GM12891 (cell line): ENCODE measurements around the gene FOLH1.
"Not testable (repeated sequence)": the region's sequence is repeated elsewhere in the genome, so short reads cannot be mapped to it uniquely, and the experiment has no call there.

Source experiments
- DNase-seq: peaks from one replicate; pipeline ENCODE4 v3.0.0; 2011; ENCODE audit warnings: low spot score; ENCODE audit not compliant: insufficient read length
- FAIRE-seq: peaks from 2 replicates; lab custom pipeline; 2011; peaks lifted over from hg19 to GRCh38; lab: Jason Lieb, UNC
- POLR2A ChIP-seq: IDR thresholded peaks from 2 replicates; pipeline ENCODE4 v1.6.1; 2011; ENCODE audit warnings: low read depth, low read length, control low read depth
- SPI1 ChIP-seq: IDR thresholded peaks from 2 replicates; pipeline ENCODE4 v1.6.1; 2011; ENCODE audit warnings: low read depth, low read length, control low read depth
- TAF1 ChIP-seq: IDR thresholded peaks from 2 replicates; pipeline ENCODE4 v1.6.1; 2011; ENCODE audit warnings: low read depth, low read length, control low read depth

The FOLH1 gene

DNA sequence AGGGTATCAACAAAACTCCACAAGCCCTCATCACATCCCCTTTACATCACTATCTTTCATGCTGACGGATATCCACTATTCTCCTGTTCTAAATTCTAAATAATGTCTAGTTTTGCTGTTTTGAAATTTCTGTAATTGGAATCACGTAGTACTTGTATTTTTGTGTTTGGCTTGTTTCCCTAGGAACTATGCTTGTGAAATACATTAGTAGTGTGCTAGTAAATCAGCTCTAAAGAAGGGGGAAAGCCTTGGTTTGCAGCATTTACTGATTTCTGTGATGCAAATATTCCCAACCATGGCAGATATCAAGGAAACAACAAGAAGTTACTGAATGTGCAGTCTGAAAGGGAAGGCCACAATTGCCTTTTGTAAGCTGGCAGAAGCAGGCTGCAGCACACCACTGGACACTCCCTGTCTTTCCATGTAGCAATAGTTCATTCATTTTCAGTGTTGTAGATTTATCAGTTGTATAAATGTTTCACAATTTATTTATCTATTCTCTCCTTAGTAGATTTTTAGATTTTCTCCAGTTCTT, 4.7 kb upstream of the FOLH1 start:
- TF ChIP-seq TAF1 = no peak
- no peak for DNase-seq
- FAIRE-seq = no peak

DNA sequence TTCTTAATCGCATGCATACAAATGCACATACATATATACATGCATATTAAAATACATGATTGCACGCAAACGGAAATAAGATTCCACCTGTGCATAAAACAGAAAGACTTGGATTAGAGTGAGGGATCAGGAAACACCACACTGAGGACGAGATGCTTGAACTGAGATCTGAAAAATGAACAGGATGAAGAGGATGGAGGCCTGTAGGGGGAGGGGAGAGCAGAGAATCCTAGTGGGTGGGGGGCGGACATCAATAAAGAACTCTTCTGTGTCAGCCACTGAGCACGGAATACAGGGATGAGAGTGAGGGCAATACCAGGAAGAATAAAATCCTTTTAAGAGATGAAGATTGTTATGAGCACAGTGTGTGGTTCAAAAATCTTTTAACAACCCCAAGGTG, 1.4 kb downstream of the FOLH1 start:
- not testable (repeated sequence) for FAIRE-seq

DNA sequence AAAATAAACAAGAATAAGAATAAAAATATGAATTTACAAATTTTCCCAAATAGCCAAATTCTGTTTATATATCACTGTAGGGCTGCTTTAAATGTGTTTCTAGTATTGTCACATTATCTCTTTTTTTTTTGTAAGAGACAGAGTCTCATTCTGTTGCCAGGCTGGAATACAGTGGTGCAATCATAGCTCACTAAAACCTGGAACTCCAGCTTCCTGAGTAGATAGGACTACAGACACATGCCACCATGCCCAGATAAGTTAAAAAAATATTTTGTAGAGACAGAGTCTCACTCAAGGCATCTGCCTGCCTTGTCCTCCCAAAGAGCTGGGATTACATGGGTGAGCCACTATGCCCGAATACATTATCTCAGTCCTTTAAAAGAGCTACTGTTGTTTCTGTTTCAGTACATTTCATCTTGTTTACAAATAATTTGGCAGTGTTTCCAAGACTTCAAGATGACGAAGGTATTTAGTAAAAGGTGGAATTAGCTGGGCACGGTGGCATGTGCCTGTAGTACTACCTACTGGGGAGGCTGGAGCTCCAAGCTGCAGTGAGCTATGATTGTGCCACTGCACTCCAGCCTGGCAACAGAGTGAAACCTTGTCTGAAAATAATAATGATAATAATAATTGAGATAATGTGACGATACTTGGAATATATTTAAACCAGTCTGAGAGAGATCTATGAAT, 6.0 kb downstream of the FOLH1 start:
- TF ChIP-seq POLR2A (no peak), SPI1 (no peak)
- no peak for DNase-seq
- no peak for FAIRE-seq

More for the DNA sequence above, 1.4 kb downstream of the FOLH1 start:
- DNase-seq = not testable (repeated sequence)

DNA sequence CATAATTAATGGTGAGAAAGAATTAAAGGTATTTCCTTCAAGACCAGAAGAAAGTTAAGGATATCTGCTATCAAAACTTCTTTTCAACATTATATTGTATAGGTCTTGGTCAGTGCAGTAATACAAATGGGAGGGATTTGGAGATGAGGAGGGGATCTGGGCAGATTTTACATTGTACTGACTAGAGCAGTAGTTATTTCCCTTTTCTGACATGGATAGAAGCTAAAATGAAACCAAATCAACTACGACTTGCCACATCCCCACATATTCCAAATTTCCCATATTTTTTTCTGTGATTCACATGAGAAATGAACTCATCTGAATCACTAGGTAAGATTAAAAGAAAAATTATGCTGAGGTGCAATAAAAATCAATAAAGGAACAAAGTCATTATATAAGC, 11.6 kb downstream of the FOLH1 start:
- DNase-seq, FAIRE-seq: not testable (repeated sequence)

DNA sequence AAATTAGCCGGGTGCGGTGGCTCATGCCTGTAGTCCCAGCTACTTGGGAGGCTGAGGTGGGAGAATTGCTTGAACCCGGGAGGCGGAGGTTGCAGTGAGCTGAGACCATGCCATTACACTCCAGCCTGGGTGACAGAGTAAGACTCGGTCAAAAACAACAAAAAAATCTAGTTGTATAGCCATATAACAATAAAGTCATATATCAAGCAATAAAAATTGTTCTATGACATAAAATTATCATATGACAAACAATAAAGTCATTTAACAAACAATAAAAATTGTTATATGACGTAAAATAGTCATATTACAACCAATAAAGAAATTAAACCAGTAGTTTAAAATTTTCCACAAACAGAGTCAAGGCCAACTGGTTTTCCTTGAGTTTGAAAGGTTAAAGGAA, 12.4 kb downstream of the FOLH1 start:
- DNase-seq, FAIRE-seq: not testable (repeated sequence)

DNA sequence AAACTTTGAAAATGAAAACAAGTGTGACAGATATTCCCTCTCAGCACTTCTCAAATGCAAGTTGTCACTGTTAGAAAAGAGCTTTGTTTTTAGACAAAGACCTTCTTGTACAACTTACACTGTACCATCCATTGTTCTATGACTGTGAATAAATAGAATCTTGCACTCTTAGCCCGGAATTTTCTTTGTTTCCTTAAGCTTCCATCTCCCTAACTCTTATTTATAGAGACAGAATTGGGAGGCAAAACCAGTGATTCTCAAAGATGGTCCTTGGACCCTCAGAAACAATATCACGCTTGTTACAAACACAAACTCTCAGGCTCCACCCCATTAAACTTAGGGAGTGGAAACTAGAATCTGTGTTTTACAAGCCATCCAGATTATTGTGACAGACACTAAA, 18.1 kb downstream of the FOLH1 start:
- not testable (repeated sequence) for DNase-seq, FAIRE-seq

DNA sequence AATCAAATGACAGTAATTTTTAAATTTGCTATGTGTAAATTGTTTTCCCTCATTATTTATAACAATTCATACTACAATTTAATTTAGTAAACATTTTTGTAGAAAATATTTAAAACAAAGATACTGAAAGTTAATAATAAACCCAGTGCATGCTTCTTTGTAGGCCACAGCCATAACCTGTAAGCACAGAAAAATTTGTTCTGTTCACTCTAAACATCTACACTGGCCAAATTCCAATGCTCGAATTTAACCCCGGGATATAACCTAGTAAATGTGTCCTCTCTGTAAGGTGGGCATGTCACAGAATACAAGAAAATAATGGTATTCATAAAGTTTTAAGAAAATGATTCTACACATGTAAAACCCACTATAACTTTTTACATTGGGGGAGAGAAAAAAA, 22.2 kb downstream of the FOLH1 start:
- not testable (repeated sequence) for FAIRE-seq, DNase-seq

DNA sequence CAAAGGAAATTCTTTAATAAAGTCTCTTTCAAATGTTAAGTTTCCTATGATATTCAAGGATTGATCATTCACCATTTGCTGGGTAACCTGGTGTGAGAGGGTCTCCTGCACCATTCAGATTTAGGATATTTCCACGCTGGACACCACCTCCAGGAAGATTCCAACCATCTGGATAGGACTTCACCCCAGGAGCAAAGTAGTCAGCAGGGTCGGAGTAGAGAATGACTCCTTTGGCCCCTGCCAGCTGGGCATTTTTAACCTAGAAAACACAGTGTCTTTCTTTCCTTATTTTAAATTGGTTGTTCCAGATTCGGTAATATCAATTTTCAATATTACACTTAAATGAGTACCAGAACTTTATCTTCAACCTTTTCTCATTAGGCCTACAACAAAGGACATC, 22.8 kb downstream of the FOLH1 start:
- not testable (repeated sequence) for DNase-seq, FAIRE-seq

DNA sequence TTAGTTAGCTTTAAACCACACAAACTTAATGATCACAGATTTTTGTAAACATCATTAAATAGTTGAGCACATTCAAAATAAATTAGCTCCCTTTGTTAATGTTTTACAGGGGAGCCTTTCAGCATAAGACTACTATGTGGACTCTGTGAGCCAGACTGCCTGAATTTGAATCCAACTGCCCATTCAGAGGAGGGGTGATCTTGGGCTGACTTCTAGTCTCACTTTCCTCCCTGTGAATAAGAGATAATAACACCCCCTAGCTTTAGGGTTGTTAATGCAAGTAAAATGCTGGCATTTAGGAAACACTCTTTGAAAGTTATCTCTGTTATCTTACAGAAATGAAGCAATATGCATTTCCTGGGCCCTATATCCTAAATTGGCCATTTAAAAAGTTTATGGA, 23.6 kb downstream of the FOLH1 start:
- FAIRE-seq, DNase-seq: not testable (repeated sequence)

DNA sequence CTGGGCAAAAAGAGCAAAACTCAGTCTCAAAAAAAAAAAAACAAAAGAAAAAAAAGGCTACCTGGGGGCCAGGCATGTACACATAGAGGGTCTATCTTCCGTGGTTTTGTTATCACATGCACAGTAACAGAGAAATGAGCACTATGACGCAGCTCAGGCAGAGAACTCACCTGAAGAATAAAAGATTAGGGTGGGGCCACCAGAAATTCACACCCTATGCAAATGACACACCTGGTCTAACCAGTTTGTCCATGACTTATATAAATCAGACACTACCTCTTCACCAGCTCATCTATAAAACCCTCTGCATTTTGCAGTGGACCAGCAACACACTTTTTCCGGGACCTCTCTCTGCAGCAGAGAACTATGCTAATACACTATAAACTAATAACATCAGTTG, 30.5 kb downstream of the FOLH1 start:
- DNase-seq, FAIRE-seq: not testable (repeated sequence)

DNA sequence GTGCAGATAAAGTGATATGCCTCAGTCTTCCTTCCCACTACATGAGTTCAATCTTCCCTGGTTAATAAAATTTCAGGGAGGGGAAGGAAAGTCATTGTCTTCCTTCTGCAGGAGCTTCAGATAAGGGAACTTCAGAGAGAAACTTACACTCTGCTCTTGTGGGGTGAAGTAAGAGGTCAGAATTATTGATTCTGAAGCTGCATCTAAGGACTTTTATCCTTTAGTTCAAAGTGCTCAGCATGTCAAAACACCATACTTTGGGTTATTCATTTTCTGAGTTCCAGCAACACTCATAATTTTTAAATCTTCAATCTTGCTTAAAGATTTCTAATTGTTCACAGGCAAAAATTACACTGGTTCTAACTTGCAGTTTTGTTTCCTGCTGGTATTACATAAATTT, 33.0 kb downstream of the FOLH1 start:
- not testable (repeated sequence) for DNase-seq, FAIRE-seq

DNA sequence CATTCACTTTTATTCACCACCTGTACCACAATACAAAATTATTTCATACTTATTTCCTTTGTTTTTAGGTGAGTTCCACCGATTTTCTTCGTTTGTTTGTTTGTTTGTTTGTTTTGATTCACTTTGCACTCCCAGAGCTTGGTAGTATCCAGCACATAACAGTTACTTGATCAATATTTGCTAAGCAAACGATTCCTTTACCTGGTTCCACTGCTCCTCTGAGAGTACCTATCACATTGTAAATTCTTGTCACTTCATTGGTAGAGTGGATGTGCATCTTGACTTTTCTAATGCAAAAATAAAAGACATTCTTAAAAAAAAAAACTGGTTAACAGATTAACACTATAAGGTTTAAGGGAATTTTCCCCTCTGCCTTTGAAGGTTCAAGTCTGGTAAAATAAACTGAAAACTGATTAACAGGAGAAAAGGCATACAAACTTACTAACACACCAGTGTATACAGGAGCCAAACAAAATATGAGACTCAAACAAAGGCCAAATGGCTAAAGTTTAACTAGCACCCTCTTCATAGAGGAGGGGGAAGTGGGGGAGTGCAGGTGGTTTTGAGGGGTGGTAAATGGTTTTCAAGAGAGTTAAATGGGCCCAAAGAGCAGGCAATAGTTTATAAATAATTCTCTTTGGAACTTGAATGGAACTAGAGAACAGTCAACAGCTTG, 33.6 kb downstream of the FOLH1 start:
- FAIRE-seq = not testable (repeated sequence)

DNA sequence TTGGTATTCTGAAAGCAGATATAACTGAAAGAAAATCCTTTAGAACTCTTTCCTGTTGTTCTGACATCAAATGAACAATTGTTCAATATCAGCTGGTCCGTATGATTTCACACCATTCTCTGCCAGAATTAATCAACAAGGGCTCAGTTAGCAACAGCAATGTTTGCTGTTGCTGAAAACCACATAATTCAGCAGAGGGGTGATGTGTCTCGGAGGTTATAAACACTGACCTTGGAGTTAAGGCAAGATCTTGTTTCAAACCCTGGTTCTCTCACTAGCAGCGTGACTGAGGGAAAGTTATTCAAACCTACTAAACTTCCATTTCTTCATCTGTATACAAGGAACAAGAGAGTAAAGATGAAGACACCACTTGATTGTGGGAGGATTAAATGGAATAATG, 36.8 kb downstream of the FOLH1 start:
- FAIRE-seq = peak; percentile 5
- not testable (repeated sequence) for DNase-seq

More for the DNA sequence above, 33.6 kb downstream of the FOLH1 start:
- DNase-seq = not testable (repeated sequence)

DNA sequence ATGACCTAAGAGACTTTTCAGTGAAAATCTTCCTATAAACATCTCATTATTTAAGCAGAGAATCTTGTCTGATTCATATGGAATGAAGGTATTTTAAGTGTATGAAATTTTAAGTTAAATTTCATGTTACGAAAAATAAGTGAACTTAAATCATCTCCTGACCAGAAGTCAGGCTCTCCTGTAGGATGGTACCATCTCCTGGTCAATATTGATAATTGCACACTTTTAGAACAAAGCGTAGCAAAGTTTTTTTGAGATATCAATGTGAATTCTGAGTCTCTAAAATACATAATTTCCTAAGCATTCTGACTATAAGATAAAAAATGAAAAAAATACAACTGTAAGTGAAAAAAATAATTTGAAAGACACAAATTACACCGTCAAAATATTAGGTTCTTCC, 38.8 kb downstream of the FOLH1 start:
- not testable (repeated sequence) for FAIRE-seq

DNA sequence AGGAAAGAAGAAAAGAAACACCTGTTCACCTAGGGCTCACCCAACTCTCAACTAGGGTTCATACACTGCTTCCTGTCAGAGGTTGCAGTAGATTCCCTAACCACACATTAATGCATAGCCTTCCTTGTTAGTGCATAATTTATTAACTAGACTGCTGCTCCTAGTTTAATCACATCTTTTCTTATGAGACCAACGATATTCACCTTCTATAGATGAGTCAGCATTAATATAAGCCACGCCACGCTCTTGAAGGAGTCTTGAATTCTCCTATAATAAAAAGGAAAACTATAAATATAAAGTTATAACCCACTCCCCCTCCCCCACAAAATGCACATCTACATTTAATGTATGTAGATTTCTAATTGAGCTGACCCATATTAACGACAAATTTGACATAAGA, 39.4 kb downstream of the FOLH1 start:
- FAIRE-seq, DNase-seq: not testable (repeated sequence)

More for the DNA sequence above, 38.8 kb downstream of the FOLH1 start:
- not testable (repeated sequence) for DNase-seq
